Measurements from ENCODE around the gene NQO2.

NQO2 gene

GRCh38 chr6:3013901-3014674 is 14.4 kb downstream of the NQO2 start:
- H3K4me1 ChIP-seq (ENCODE audit: insufficient read depth, low read length, severe bottlenecking), result no peaks in the 10 kb centered on the region
- 0 out of 2 replicates have a peak, but pooled peaks cover 3% of the 10 kb centered on the region for H3F3A ChIP-seq (ENCODE audit: insufficient read depth, low read length)
- H3K4me2 ChIP-seq (ENCODE audit: low read length), result no peak overlapping the region
- H3K4me3 ChIP-seq (ENCODE audit: low read depth, low read length, poor library complexity, severe bottlenecking), result no peak overlapping the region
- H3K79me2 ChIP-seq (ENCODE audit: insufficient read depth, low read length), result no peaks in the 10 kb centered on the region
- no peak overlapping the region for H3K27ac ChIP-seq (ENCODE audit: low read depth, low read length, poor library complexity, severe bottlenecking)
- TF ChIP-seq EZH2 (IDR thresholded peaks at IDR 0.05; ENCODE audit: borderline replicate concordance, low read length), result no peak
- TF ChIP-seq CTCF (IDR thresholded peaks at IDR 0.05; ENCODE audit: low read length), result no peak
- no peaks in the 10 kb centered on the region for H3K27me3 ChIP-seq (ENCODE audit: insufficient read depth, low read length)
- H3K36me3 ChIP-seq (ENCODE audit: insufficient read depth, low read length), result peaks cover 57% of the 10 kb centered on the region
- H2AFZ ChIP-seq (ENCODE audit: low read length), result no peak overlapping the region
- H3K9me3 ChIP-seq (ENCODE audit: low read length), result peaks cover 17% of the 10 kb centered on the region
- H3K9ac ChIP-seq (ENCODE audit: low read length), result no peak overlapping the region
- H3K9me2 ChIP-seq (ENCODE audit: low read depth, low read length), result no peaks in the 10 kb centered on the region
- no peaks in the 10 kb centered on the region for H4K20me1 ChIP-seq (ENCODE audit: insufficient read depth, low read length)

DNA sequence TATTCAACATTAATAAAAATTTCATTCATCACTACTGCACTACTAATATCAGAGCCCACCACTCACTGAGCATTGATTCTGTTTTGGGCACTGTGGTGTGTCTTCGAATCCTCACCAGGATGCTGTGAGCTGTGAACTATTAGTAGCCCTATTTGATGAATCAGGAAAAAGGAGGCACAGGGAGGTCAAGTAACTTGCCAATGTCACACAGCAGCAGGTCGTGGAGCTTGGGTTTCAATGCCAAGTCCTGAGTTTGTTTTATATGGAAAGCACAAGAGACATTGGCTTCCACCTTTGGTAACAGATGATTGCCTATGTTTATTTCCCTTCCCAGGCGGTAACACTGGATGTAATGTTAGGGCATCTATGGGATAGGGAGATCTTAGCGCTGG is 15.0 kb downstream of the NQO2 start:
- Histone ChIP-seq H3F3A (ENCODE audit: insufficient read depth, low read length) (0 out of 2 replicates have a peak, but pooled peaks cover 9% of the 10 kb centered on the region), H4K20me1 (ENCODE audit: insufficient read depth, low read length) (no peaks in the 10 kb centered on the region), H3K79me2 (ENCODE audit: insufficient read depth, low read length) (no peaks in the 10 kb centered on the region), H3K4me1 (ENCODE audit: insufficient read depth, low read length, severe bottlenecking) (no peaks in the 10 kb centered on the region), H3K27ac (ENCODE audit: low read depth, low read length, poor library complexity, severe bottlenecking) (no peak overlapping the region), H3K9ac (ENCODE audit: low read length) (no peak overlapping the region), H3K9me3 (ENCODE audit: low read length) (peaks cover 17% of the 10 kb centered on the region), H3K4me3 (ENCODE audit: low read depth, low read length, poor library complexity, severe bottlenecking) (no peak overlapping the region), H3K36me3 (ENCODE audit: insufficient read depth, low read length) (peaks cover 61% of the 10 kb centered on the region), H3K9me2 (ENCODE audit: low read depth, low read length) (no peaks in the 10 kb centered on the region), H2AFZ (ENCODE audit: low read length) (no peak overlapping the region), H3K4me2 (ENCODE audit: low read length) (no peak overlapping the region), H3K27me3 (ENCODE audit: insufficient read depth, low read length) (no peaks in the 10 kb centered on the region)
- TF ChIP-seq EZH2 (IDR thresholded peaks at IDR 0.05; ENCODE audit: borderline replicate concordance, low read length) (no peak), CTCF (IDR thresholded peaks at IDR 0.05; ENCODE audit: low read length) (no peak)

DNA sequence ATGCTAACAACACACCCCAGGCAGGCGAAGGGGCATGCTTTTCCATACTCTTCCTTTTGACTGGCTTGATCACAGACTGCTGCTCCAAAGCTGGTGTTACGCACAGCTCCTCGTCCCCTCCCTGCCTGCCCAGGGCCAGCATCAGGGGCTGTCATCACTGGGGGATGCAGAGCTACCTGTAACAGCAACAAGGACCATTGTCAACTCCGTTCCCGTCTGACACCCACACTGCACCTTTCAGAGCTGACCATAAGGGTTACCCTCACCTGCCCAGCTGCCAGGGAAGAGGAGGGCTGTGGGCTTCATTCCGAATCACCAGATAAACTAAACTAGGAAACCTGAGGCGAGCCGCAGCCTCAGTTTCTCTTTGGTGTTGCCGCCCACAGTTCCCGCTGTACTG is 15.4 kb downstream of the NQO2 start:
- Histone ChIP-seq H3K4me2 (ENCODE audit: low read length) (no peak overlapping the region), H3K27me3 (ENCODE audit: insufficient read depth, low read length) (no peaks in the 10 kb centered on the region), H2AFZ (ENCODE audit: low read length) (no peak overlapping the region), H3K4me3 (ENCODE audit: low read depth, low read length, poor library complexity, severe bottlenecking) (no peak overlapping the region), H3K79me2 (ENCODE audit: insufficient read depth, low read length) (no peaks in the 10 kb centered on the region), H3K36me3 (ENCODE audit: insufficient read depth, low read length) (peaks cover 61% of the 10 kb centered on the region), H3K27ac (ENCODE audit: low read depth, low read length, poor library complexity, severe bottlenecking) (no peak overlapping the region), H3K9me2 (ENCODE audit: low read depth, low read length) (no peaks in the 10 kb centered on the region), H3F3A (ENCODE audit: insufficient read depth, low read length) (0 out of 2 replicates have a peak, but pooled peaks cover 10% of the 10 kb centered on the region), H3K4me1 (ENCODE audit: insufficient read depth, low read length, severe bottlenecking) (no peaks in the 10 kb centered on the region), H3K9me3 (ENCODE audit: low read length) (peaks cover 17% of the 10 kb centered on the region), H3K9ac (ENCODE audit: low read length) (no peak overlapping the region), H4K20me1 (ENCODE audit: insufficient read depth, low read length) (no peaks in the 10 kb centered on the region)
- TF ChIP-seq EZH2 (IDR thresholded peaks at IDR 0.05; ENCODE audit: borderline replicate concordance, low read length) (no peak), CTCF (IDR thresholded peaks at IDR 0.05; ENCODE audit: low read length) (no peak)
